DND-41 (cell line): ENCODE measurements around the gene AOPEP.

Experiments used
- ATAC-seq: fragments of 200-7000 bp; cut with Tn5 transposase; 3 replicates; pipeline ENCODE4 v1.9.1; 2021; ENCODE audit warnings: low read depth; ENCODE audit not compliant: insufficient read depth
- DNase-seq: peaks from one replicate; pipeline ENCODE4 v3.0.0-alpha.2; 2020
- H2AFZ ChIP-seq: 2 replicates; pipeline ENCODE4 v1.6.0; 2012; ENCODE audit warnings: low read depth, low read length
- H3K27ac ChIP-seq: 2 replicates; pipeline ENCODE4 v1.5.1; 2012; ENCODE audit warnings: low read length, inconsistent platforms
- H3K27me3 ChIP-seq: fragments of 200-600 bp; sonication (generic); 2 replicates; pipeline ENCODE4 v1.6.0; 2012; ENCODE audit warnings: low read length, mild to moderate bottlenecking, inconsistent platforms; ENCODE audit not compliant: insufficient read depth, poor library complexity
- H3K36me3 ChIP-seq: 2 replicates; pipeline ENCODE4 v1.5.1; 2012; ENCODE audit warnings: low read length, inconsistent platforms; ENCODE audit not compliant: insufficient read depth
- H3K4me1 ChIP-seq: 2 replicates; pipeline ENCODE4 v1.5.1; 2012; ENCODE audit warnings: mild to moderate bottlenecking, low read length; ENCODE audit not compliant: insufficient read depth
- H3K4me2 ChIP-seq: 2 replicates; pipeline ENCODE4 v1.6.0; 2012; ENCODE audit warnings: mild to moderate bottlenecking, moderate library complexity, low read length, inconsistent platforms; ENCODE audit not compliant: insufficient read depth
- H3K4me3 ChIP-seq, 2 experiments: fragments of 200-600 bp in 1 of 2; shearing (Covaris generic) in 1 of 2; 2 replicates each; pipeline ENCODE4 v1.5.1; 2012 to 2016; ENCODE audit warnings: inconsistent platforms in 2 of 2, low read length in 2 of 2, mild to moderate bottlenecking in 2 of 2, low read depth in 1 of 2, moderate library complexity in 1 of 2
- H3K79me2 ChIP-seq: 2 replicates; pipeline ENCODE4 v1.6.0; 2012; ENCODE audit warnings: low read length, inconsistent platforms; ENCODE audit not compliant: insufficient read depth
- H3K9ac ChIP-seq: 2 replicates; pipeline ENCODE4 v1.6.0; 2012; ENCODE audit warnings: low read depth, mild to moderate bottlenecking, inconsistent platforms, low read length, moderate library complexity
- H3K9me3 ChIP-seq: 2 replicates; pipeline ENCODE4 v1.5.1; 2012; ENCODE audit warnings: low read length, moderate library complexity, mild to moderate bottlenecking, inconsistent platforms; ENCODE audit not compliant: insufficient read depth, severe bottlenecking
- H4K20me1 ChIP-seq: 2 replicates; pipeline ENCODE4 v1.6.0; 2012; ENCODE audit warnings: low read length; ENCODE audit not compliant: insufficient read depth
- CTCF ChIP-seq: IDR thresholded peaks from 2 replicates; pipeline ENCODE4 v1.5.1; 2012; ENCODE audit warnings: borderline replicate concordance, low read length, moderate library complexity, mild to moderate bottlenecking; ENCODE audit not compliant: poor library complexity, severe bottlenecking; ENCODE audit errors: extremely low read depth
- EZH2 ChIP-seq: IDR thresholded peaks from 3 replicates; pipeline ENCODE4 v1.6.1; 2012; ENCODE audit warnings: borderline replicate concordance, low read depth, mild to moderate bottlenecking, moderate library complexity, low read length, inconsistent platforms; ENCODE audit not compliant: severe bottlenecking

AOPEP gene

DNA sequence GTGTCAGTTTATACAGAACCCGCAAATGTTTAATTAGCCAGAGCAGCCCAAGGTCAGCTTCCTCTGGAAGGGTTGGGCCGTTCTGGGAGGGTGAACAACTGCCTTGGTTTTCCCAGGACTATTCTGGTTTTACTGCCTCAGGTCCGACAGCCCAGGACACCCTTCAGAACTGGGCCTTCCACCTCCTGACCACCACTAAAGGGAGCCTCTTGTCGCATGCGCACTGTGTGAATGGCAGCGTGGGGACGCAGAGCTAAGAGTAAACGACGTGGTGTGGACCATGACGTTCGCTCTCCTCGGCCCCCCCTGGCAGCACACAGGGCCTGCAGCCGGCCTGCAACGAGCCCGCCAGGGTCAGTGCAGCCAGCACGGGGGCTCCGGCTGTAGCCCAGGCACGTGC is 376.1 kb downstream of the AOPEP start:
- no peaks in the 10 kb centered on the region for H3K9me3 ChIP-seq

GRCh38 chr9:95103281-95103771 is 376.8 kb downstream of the AOPEP start:
- no peaks in the 10 kb centered on the region for H3K27me3 ChIP-seq
- H3K9me3 ChIP-seq, result no peaks in the 10 kb centered on the region
- no peaks in the 10 kb centered on the region for H3K4me1 ChIP-seq
- no peaks in the 10 kb centered on the region for H4K20me1 ChIP-seq
- no peak overlapping the region for H3K4me3 ChIP-seq
- H3K79me2 ChIP-seq, result no peaks in the 10 kb centered on the region
- H3K27ac ChIP-seq, result no peak overlapping the region
- no peak overlapping the region for H2AFZ ChIP-seq
- 0 out of 2 replicates have a peak, but pooled peaks cover 3% of the 10 kb centered on the region for H3K36me3 ChIP-seq
- DNase-seq (no peak), ATAC-seq (no peak)
- H3K4me2 ChIP-seq, result no peak overlapping the region
- TF ChIP-seq CTCF (no peak), EZH2 (no peak)
- H3K9ac ChIP-seq, result no peak overlapping the region

More for the DNA sequence above, 376.1 kb downstream of the AOPEP start:
- H3K9ac ChIP-seq, result no peak overlapping the region
- no peak overlapping the region for H2AFZ ChIP-seq
- H3K36me3 ChIP-seq, result 0 out of 2 replicates have a peak, but pooled peaks cover 3% of the 10 kb centered on the region
- no peak overlapping the region for H3K27ac ChIP-seq
- H3K4me1 ChIP-seq, result no peaks in the 10 kb centered on the region
- H3K79me2 ChIP-seq, result no peaks in the 10 kb centered on the region
- no peak for ATAC-seq
- no peak for DNase-seq
- no peak for TF ChIP-seq EZH2
- TF ChIP-seq CTCF, result no peak
- no peaks in the 10 kb centered on the region for H4K20me1 ChIP-seq
- no peak overlapping the region for H3K4me3 ChIP-seq
- H3K27me3 ChIP-seq, result no peaks in the 10 kb centered on the region
- no peak overlapping the region for H3K4me2 ChIP-seq

- 0 out of 2 replicates have a peak, but pooled peaks cover 3% of the 10 kb centered on the region for H3K36me3 ChIP-seq
- no peak overlapping the region for H3K27ac ChIP-seq
- no peak for TF ChIP-seq EZH2
- no peak for TF ChIP-seq CTCF
- H2AFZ ChIP-seq, result no peak overlapping the region
- no peak overlapping the region for H3K4me3 ChIP-seq
- H3K9me3 ChIP-seq, result no peaks in the 10 kb centered on the region
- no peaks in the 10 kb centered on the region for H3K27me3 ChIP-seq
- no peaks in the 10 kb centered on the region for H4K20me1 ChIP-seq
- ATAC-seq (no peak), DNase-seq (no peak)
- H3K9ac ChIP-seq, result no peak overlapping the region
- H3K4me1 ChIP-seq, result no peaks in the 10 kb centered on the region
- H3K4me2 ChIP-seq, result no peak overlapping the region
- H3K79me2 ChIP-seq, result no peaks in the 10 kb centered on the region
Observed at GRCh38 chr9:95103871-95104580, 377.5 kb downstream of the AOPEP start.
